K562 (cell line): Measurements from ENCODE around the gene OBSCN. TPM values are rescaled to one million over a fixed set of nuclear protein-coding genes. Genes with fewer than 3 reads are reported as not detected.

Source experiments
- ATAC-seq: fragments of 200-7000 bp; cut with Tn5 transposase; 3 replicates; pipeline ENCODE4 v1.9.1; 2020; ENCODE audit warnings: moderate library complexity
- BruUV-seq: library from RNA; stranded (reverse); fragments of 400-500 nt; replicated peaks from 2 replicates; lab custom pipeline; 2021; lab: Mats Ljungman, UMichigan
- CTCF ChIA-PET: fragments of 300-600 bp; formaldehyde crosslinking; extraction: SDS; loops from one replicate; lab custom pipeline; 2021; ENCODE audit warnings: low intra/inter-chr PET ratio; lab: Yijun Ruan, JAX
- POLR2A ChIA-PET: fragments of 300-600, 350-650 bp; sonication (Branson Sonifier 250); formaldehyde crosslinking; extraction: SDS; loops from one replicate; lab custom pipeline; 2021; ENCODE audit warnings: antibody characterized with exemption, inconsistent platforms; lab: Yijun Ruan, JAX
- DNase-seq, 4 experiments: peaks; one replicate each; pipeline versions ENCODE4 v3.0.0 to v3.0.0-alpha.2; 2011 to 2018; ENCODE audit warnings: low spot score in 3 of 4, mixed read lengths in 3 of 4; ENCODE audit errors: extremely low read depth in 1 of 4
- FAIRE-seq: peaks from 2 replicates; lab custom pipeline; 2011; peaks lifted over from hg19 to GRCh38; lab: Jason Lieb, UNC
- H2AFZ ChIP-seq: 2 replicates; pipeline ENCODE4 v1.6.0; 2011; ENCODE audit warnings: low read depth, low read length, control low read depth, inconsistent platforms
- H3K27ac ChIP-seq: fragments of 200-600 bp; 3 replicates; pipeline ENCODE4 v1.8.0; 2011; ENCODE audit warnings: low read depth, mild to moderate bottlenecking, control low read depth, inconsistent platforms, low read length, moderate library complexity, mixed read lengths; ENCODE audit errors: extremely low read depth
- H3K27me3 ChIP-seq, 2 experiments: fragments of 300-600 bp in 1 of 2; 2 replicates in 1 of 2; 3 replicates in 1 of 2; pipeline versions ENCODE4 v1.6.0 to v1.8.0; 2011; ENCODE audit warnings: inconsistent platforms in 2 of 2, low read length in 2 of 2, mild to moderate bottlenecking in 1 of 2, mixed read lengths in 1 of 2, moderate library complexity in 1 of 2; ENCODE audit not compliant: control insufficient read depth in 2 of 2, insufficient read depth in 2 of 2
- H3K36me3 ChIP-seq: fragments of 300-600 bp; 3 replicates; pipeline ENCODE4 v1.8.0; 2011; ENCODE audit warnings: mild to moderate bottlenecking, low read length, inconsistent platforms; ENCODE audit not compliant: control insufficient read depth, insufficient read depth
- H3K4me1 ChIP-seq, 2 experiments: fragments of 200-600 bp in 1 of 2; replicated peaks in 1 of 2; 2 replicates in 1 of 2; 3 replicates in 1 of 2; pipeline versions ENCODE4 v1.5.1 to v1.8.0; 2011; ENCODE audit warnings: inconsistent platforms in 2 of 2, low read length in 2 of 2, mild to moderate bottlenecking in 1 of 2, mixed read lengths in 1 of 2, moderate library complexity in 1 of 2; ENCODE audit not compliant: control insufficient read depth in 2 of 2, insufficient read depth in 2 of 2
- H3K4me2 ChIP-seq: 2 replicates; pipeline ENCODE4 v1.6.1; 2011; ENCODE audit warnings: low read length, control low read depth, inconsistent platforms, mixed read lengths; ENCODE audit not compliant: insufficient read depth
- H3K4me3 ChIP-seq: fragments of 200-600 bp; sonication (generic), shearing (Covaris generic); 2 replicates; pipeline ENCODE4 v1.5.1; 2016; ENCODE audit warnings: control low read depth, inconsistent platforms
- H3K79me2 ChIP-seq: fragments of 200-600 bp; 3 replicates; pipeline ENCODE4 v1.8.0; 2011; ENCODE audit warnings: low read length, inconsistent platforms; ENCODE audit not compliant: control insufficient read depth, insufficient read depth
- H3K9ac ChIP-seq, 2 experiments: 2 replicates each; pipeline versions ENCODE4 v1.6.0 to v1.6.1; 2011; ENCODE audit warnings: low read depth in 2 of 2, low read length in 2 of 2, control low read depth in 1 of 2, inconsistent platforms in 1 of 2, mild to moderate bottlenecking in 1 of 2, mixed read lengths in 1 of 2; ENCODE audit not compliant: insufficient read depth in 1 of 2
- H3K9me1 ChIP-seq: one replicate; pipeline ENCODE4 v1.6.0; 2011; ENCODE audit warnings: inconsistent platforms, mild to moderate bottlenecking, low read length, moderate library complexity; ENCODE audit not compliant: control insufficient read depth, insufficient read depth
- H3K9me3 ChIP-seq: replicated peaks from 2 replicates; pipeline ENCODE4 v1.5.1; 2011; ENCODE audit warnings: low read depth, low read length, inconsistent platforms; ENCODE audit not compliant: control insufficient read depth, insufficient read depth
- H4K20me1 ChIP-seq: replicated peaks from 2 replicates; pipeline ENCODE4 v1.6.1; 2011; ENCODE audit warnings: low read length, inconsistent platforms, mixed read lengths; ENCODE audit not compliant: control insufficient read depth, insufficient read depth
- ATF3 ChIP-seq, 2 experiments: fragments of 450-650 bp in 1 of 2; sonication (generic) in 1 of 2; formaldehyde crosslinking in 1 of 2; IDR thresholded peaks in 1 of 2; conservative IDR thresholded peaks in 1 of 2; 2 replicates each; pipeline versions ENCODE4 v1.6.1 to v1.8.1; 2016 to 2023; ENCODE audit warnings: mild to moderate bottlenecking in 2 of 2, moderate library complexity in 2 of 2, inconsistent platforms in 1 of 2, missing genetic modification reagents in 1 of 2
- CC2D1A ChIP-seq: fragments of 450-650 bp; IDR thresholded peaks from 2 replicates; pipeline ENCODE4 v1.6.1; 2017; ENCODE audit warnings: mild to moderate bottlenecking
- CHD4 ChIP-seq: fragments of 200-600 bp; sonication (generic); IDR thresholded peaks from 3 replicates; pipeline ENCODE4 v1.6.1; 2012; ENCODE audit warnings: low read depth, mild to moderate bottlenecking, mixed read lengths, low read length, inconsistent platforms; ENCODE audit not compliant: insufficient read depth, insufficient replicate concordance, poor library complexity, severe bottlenecking
- CTCFL ChIP-seq: IDR thresholded peaks from 2 replicates; pipeline ENCODE4 v1.6.1; 2011; ENCODE audit warnings: borderline replicate concordance, low read depth, mild to moderate bottlenecking, moderate library complexity, low read length; ENCODE audit not compliant: insufficient read depth, poor library complexity, severe bottlenecking
- NR2C1 ChIP-seq, 2 experiments: fragments of 450-650 bp; IDR thresholded peaks; 2 replicates each; pipeline ENCODE4 v1.6.1; 2017; ENCODE audit warnings: mild to moderate bottlenecking in 2 of 2, antibody characterized with exemption in 1 of 2, inconsistent platforms in 1 of 2, missing compliant biosample characterization in 1 of 2, missing genetic modification characterization in 1 of 2
- SRSF3 ChIP-seq: fragments of 200-400 bp; formaldehyde crosslinking; IDR thresholded peaks from 2 replicates; pipeline ENCODE4 v1.6.1; 2016; ENCODE audit warnings: mild to moderate bottlenecking, low read length, moderate library complexity; ENCODE audit not compliant: insufficient read depth
- ZNF507 ChIP-seq: conservative IDR thresholded peaks from 2 replicates; pipeline ENCODE4 v1.6.1; 2017; ENCODE audit warnings: missing genetic modification characterization, missing compliant biosample characterization
- ZNF76 ChIP-seq: fragments of 250-450 bp; sonication (Bioruptor Pico); IDR thresholded peaks from 2 replicates; pipeline ENCODE4 v1.4.0; 2020; ENCODE audit warnings: mild to moderate bottlenecking, moderate library complexity, borderline replicate concordance
- WGBS: fragments of 100-300 bp; shearing (Covaris generic); methylation state at CpG from one replicate; pipeline ENCODE4 v1.1.6; 2016; ENCODE audit warnings: low coverage, mixed read lengths; ENCODE audit not compliant: insufficient coverage; ENCODE audit errors: missing lambda C conversion rate; 5-methylcytosine and 5-hydroxymethylcytosine counted together
- in situ Hi-C: fragments of 300-500 bp; cut with MboI; formaldehyde crosslinking; loops from 4 replicates; pipeline ENCODE4 v1.15.0; 2018; ENCODE audit warnings: inconsistent platforms, mixed read lengths
- intact Hi-C: fragments of 100-400 bp; cut with micrococcal nuclease; formaldehyde crosslinking; loops from 2 replicates; pipeline ENCODE4 v1.14.2; 2022
- polyA plus RNA-seq, 8 experiments: library from polyadenylated mRNA; depleted of rRNA in 4 of 8; stranded (reverse) in 5 of 8; unstranded in 3 of 8; fragments of >200 nt; fragmentation: Nextera tagmentation in 2 of 8; fragmentation: Illumina TruSeq in 1 of 8; extraction: Ambion mirVana in 2 of 8; extraction: Trizol in 1 of 8; gene quantifications; 2 replicates each; pipeline versions ENCODE4 v1.2.1 to v1.2.3, GENCODE V29; 2011 to 2014; ENCODE audit warnings: inconsistent platforms in 1 of 8, missing spikeins in 1 of 8
- total RNA-seq, 7 experiments: library from RNA; depleted of rRNA in 6 of 7; stranded (reverse); fragments of >200 nt in 6 of 7; fragmentation: Illumina TruSeq in 2 of 7; extraction: Trizol in 2 of 7; gene quantifications; 2 replicates each; pipeline versions ENCODE4 v1.2.1 to v1.2.3, GENCODE V29; 2011 to 2021; ENCODE audit warnings: low replicate concordance in 1 of 7
- TF ChIP-seq, protein P1 (sequence below): conservative IDR thresholded peaks from 2 replicates; pipeline ENCODE4 v1.6.1; 2011; ENCODE audit warnings: low read depth, mild to moderate bottlenecking, low read length; ENCODE audit not compliant: control insufficient read depth
- TF ChIP-seq, protein P2 (sequence below): fragments of 250-450 bp; sonication (Bioruptor Pico); IDR thresholded peaks from 2 replicates; pipeline ENCODE4 v1.5.0; 2022; ENCODE audit warnings: mild to moderate bottlenecking

OBSCN gene
- total and polyA plus RNA-seq, 9 of the 15 experiments (the other 6 are each of a cell fraction or from before 2014, with no cell fraction given), result 0.18 to 19.7 (median 3.6) TPM

GRCh38 chr1:228180271-228180958, 27.4 kb upstream of the OBSCN start (continued):
- peak; percentile 78 for TF ChIP-seq ATF3 (IDR thresholded peaks at IDR 0.05)
- TF ChIP-seq ATF3 (CRISPR knock-in tag; conservative IDR thresholded peaks at IDR 0.05), result no peak
- no peak for TF ChIP-seq ZNF507 (tag)
- no peak for TF ChIP-seq ZNF76 (CRISPR knock-in tag)
- TF ChIP-seq NR2C1 (IDR thresholded peaks at IDR 0.05), result no peak
- TF ChIP-seq NR2C1 (tag; IDR thresholded peaks at IDR 0.05), result no peak
- TF ChIP-seq CHD4, result no peak

DNA sequence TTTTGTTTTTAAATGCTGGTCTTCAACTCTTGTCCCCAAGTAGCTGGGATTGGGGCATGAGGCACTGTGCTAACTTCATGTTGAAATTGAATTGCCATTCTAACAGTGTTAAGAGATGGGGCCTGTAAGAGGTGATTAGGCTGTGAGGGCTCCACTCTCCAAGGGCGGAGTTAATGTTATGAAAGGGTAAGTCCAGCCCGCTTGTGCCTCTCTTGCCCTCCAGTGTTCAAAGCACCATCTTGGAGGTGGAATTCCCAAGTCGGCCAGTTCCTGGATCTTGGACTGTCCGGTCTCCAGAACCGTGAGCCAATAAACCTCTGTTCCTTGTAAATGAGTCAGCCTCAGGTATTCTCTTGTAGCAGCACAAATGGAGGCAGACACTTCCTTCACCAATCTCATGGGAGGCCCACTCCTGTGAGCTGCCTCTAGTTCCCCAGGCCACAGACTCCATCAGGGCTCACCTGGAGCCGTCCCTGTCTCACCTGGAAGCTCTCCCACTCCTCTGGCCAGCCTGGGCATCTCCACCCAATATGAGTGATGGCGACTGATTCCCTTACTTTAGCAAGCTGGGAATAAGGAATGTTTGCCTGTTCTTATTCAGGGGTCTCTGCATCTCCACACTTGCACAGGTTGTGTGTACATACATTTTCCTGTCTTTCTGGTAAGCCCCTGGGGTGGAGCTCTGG, 26.7 kb upstream of the OBSCN start:
- Histone ChIP-seq H4K20me1 (0 out of 2 replicates have a peak, but pooled peaks cover 4% of the 10 kb centered on the region), H3K4me2 (no peak overlapping the region), H3K4me1 (peaks cover 22 to 24% of the 10 kb centered on the region in 2 experiments; a peak in 4 of 5 replicates), H3K9me1 (no peaks in the 10 kb centered on the region), H3K4me3 (no peak overlapping the region), H2AFZ (no peak overlapping the region), H3K36me3 (no peaks in the 10 kb centered on the region), H3K27me3 (no peaks in the 10 kb centered on the region), H3K79me2 (no peaks in the 10 kb centered on the region), H3K9me3 (no peaks in the 10 kb centered on the region), H3K27ac (no peak overlapping the region), H3K9ac (no peak overlapping the region)
- ATAC-seq (no peak), FAIRE-seq (no peak), DNase-seq (no peak)
- ChIA-PET POLR2A (interaction anchor here (0.6 kb wide), 1 partner anchor 30 kb away, joined by 3 read pairs; no protein-coding TSS in a partner anchor), CTCF (no interaction called here)
- in situ Hi-C loops, result no loop called here
- 65% methylated on average over 7 of the region's 7 CpGs for WGBS
- BruUV-seq, result no TSS peak
- intact Hi-C loops, result loop anchor here (5.0 kb wide), 1 partner anchor 49 kb away; no protein-coding TSS in a partner anchor
- no peak for TF ChIP-seq CTCFL
- TF ChIP-seq, protein P1, sequence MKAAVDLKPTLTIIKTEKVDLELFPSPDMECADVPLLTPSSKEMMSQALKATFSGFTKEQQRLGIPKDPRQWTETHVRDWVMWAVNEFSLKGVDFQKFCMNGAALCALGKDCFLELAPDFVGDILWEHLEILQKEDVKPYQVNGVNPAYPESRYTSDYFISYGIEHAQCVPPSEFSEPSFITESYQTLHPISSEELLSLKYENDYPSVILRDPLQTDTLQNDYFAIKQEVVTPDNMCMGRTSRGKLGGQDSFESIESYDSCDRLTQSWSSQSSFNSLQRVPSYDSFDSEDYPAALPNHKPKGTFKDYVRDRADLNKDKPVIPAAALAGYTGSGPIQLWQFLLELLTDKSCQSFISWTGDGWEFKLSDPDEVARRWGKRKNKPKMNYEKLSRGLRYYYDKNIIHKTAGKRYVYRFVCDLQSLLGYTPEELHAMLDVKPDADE, result no peak
- TF ChIP-seq CC2D1A, result no peak
- TF ChIP-seq SRSF3, result no peak
- TF ChIP-seq, protein P2, sequence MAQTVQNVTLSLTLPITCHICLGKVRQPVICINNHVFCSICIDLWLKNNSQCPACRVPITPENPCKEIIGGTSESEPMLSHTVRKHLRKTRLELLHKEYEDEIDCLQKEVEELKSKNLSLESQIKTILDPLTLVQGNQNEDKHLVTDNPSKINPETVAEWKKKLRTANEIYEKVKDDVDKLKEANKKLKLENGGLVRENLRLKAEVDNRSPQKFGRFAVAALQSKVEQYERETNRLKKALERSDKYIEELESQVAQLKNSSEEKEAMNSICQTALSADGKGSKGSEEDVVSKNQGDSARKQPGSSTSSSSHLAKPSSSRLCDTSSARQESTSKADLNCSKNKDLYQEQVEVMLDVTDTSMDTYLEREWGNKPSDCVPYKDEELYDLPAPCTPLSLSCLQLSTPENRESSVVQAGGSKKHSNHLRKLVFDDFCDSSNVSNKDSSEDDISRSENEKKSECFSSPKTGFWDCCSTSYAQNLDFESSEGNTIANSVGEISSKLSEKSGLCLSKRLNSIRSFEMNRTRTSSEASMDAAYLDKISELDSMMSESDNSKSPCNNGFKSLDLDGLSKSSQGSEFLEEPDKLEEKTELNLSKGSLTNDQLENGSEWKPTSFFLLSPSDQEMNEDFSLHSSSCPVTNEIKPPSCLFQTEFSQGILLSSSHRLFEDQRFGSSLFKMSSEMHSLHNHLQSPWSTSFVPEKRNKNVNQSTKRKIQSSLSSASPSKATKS (CRISPR knock-in tag), result no peak
